IMR-90 (cell line): ENCODE results near the gene PHACTR3. TPM values are rescaled to one million over a fixed set of nuclear protein-coding genes. Genes with fewer than 3 reads are reported as not detected.
A peak's percentile ranks its signal among the peaks of the same experiment; 100 is the strongest.

ENCODE experiments used
- ATAC-seq: fragments of 200-7000 bp; cut with Tn5 transposase; 2 replicates; pipeline ENCODE4 v1.9.1; 2020; ENCODE audit warnings: low read depth, mild to moderate bottlenecking, moderate library complexity
- BruUV-seq: library from RNA; stranded (reverse); fragments of 400-500 nt; replicated peaks from 2 replicates; lab custom pipeline; 2021; lab: Mats Ljungman, UMichigan
- CTCF ChIA-PET: fragments of 300-600 bp; formaldehyde crosslinking; extraction: SDS; loops from one replicate; lab custom pipeline; 2021; ENCODE audit warnings: antibody characterized with exemption; lab: Yijun Ruan, JAX
- POLR2A ChIA-PET: fragments of 300-600 bp; sonication (Branson Sonifier 250); formaldehyde crosslinking; loops from one replicate; lab custom pipeline; 2022; ENCODE audit warnings: antibody characterized with exemption; ENCODE audit not compliant: unreplicated experiment; lab: Charles Lee
- DNase-seq: peaks from one replicate; pipeline ENCODE4 v3.0.0; 2013
- H2AFZ ChIP-seq: replicated peaks from 2 replicates; pipeline ENCODE3; 2013; ENCODE audit warnings: low read length, mild to moderate bottlenecking; ENCODE audit not compliant: poor library complexity
- H2AK5ac ChIP-seq: 2 replicates; pipeline ENCODE4 v1.6.1; 2013; ENCODE audit warnings: low read depth, low read length, inconsistent platforms
- H2AK9ac ChIP-seq: replicated peaks from 2 replicates; pipeline ENCODE3; 2013; ENCODE audit warnings: mild to moderate bottlenecking, low read depth, low read length, moderate library complexity; ENCODE audit not compliant: poor library complexity
- H2BK120ac ChIP-seq: 2 replicates; pipeline ENCODE4 v1.6.1; 2013; ENCODE audit warnings: low read depth, low read length, inconsistent platforms
- H2BK15ac ChIP-seq: 3 replicates; pipeline ENCODE4 v1.6.1; 2013; ENCODE audit warnings: low read depth, low read length, inconsistent platforms
- H2BK20ac ChIP-seq: 2 replicates; pipeline ENCODE4 v1.6.1; 2013; ENCODE audit warnings: low read depth, mild to moderate bottlenecking, inconsistent platforms, low read length, moderate library complexity
- H2BK5ac ChIP-seq: 2 replicates; pipeline ENCODE4 v1.6.1; 2013; ENCODE audit warnings: mild to moderate bottlenecking, low read depth, low read length, inconsistent platforms; ENCODE audit not compliant: poor library complexity, severe bottlenecking
- H3K14ac ChIP-seq: replicated peaks from 2 replicates; pipeline ENCODE4 v1.6.1; 2013; ENCODE audit warnings: low read depth, low read length, inconsistent platforms
- H3K18ac ChIP-seq: 2 replicates; pipeline ENCODE4 v1.6.1; 2013; ENCODE audit warnings: low read depth, low read length, control low read depth
- H3K23ac ChIP-seq: 2 replicates; pipeline ENCODE4 v1.6.1; 2013; ENCODE audit warnings: low read depth, low read length, inconsistent platforms
- H3K27ac ChIP-seq: 2 replicates; pipeline ENCODE4 v1.5.1; 2013; ENCODE audit warnings: mild to moderate bottlenecking, control low read depth, low read length; ENCODE audit not compliant: insufficient read depth
- H3K27me3 ChIP-seq: 2 replicates; pipeline ENCODE4 v1.6.1; 2013; ENCODE audit warnings: low read length; ENCODE audit not compliant: control insufficient read depth, insufficient read depth
- H3K36me3 ChIP-seq: 2 replicates; pipeline ENCODE4 v1.6.1; 2013; ENCODE audit warnings: low read length, mixed read lengths; ENCODE audit not compliant: control insufficient read depth, insufficient read depth
- H3K4ac ChIP-seq: 2 replicates; pipeline ENCODE4 v1.6.1; 2013; ENCODE audit warnings: low read depth, low read length, inconsistent platforms
- H3K4me1 ChIP-seq: 2 replicates; pipeline ENCODE4 v1.6.1; 2013; ENCODE audit warnings: low read length, mixed read lengths; ENCODE audit not compliant: control insufficient read depth, insufficient read depth
- H3K4me2 ChIP-seq: 2 replicates; pipeline ENCODE4 v1.6.1; 2013; ENCODE audit warnings: low read depth, mild to moderate bottlenecking, control low read depth, low read length, moderate library complexity
- H3K4me3 ChIP-seq: 2 replicates; pipeline ENCODE4 v1.5.1; 2013; ENCODE audit warnings: low read depth, mild to moderate bottlenecking, control low read depth, low read length, moderate library complexity; ENCODE audit not compliant: insufficient read depth
- H3K56ac ChIP-seq: 2 replicates; pipeline ENCODE4 v1.6.1; 2013; ENCODE audit warnings: low read length, inconsistent platforms; ENCODE audit not compliant: insufficient read depth; ENCODE audit errors: extremely low read depth
- H3K79me1 ChIP-seq, 2 experiments: 2 replicates each; pipeline ENCODE4 v1.6.1; 2013; ENCODE audit warnings: low read length in 2 of 2, inconsistent platforms in 1 of 2, low read depth in 1 of 2
- H3K9ac ChIP-seq: 2 replicates; pipeline ENCODE4 v1.6.1; 2013; ENCODE audit warnings: low read depth, low read length, control low read depth
- H3K9me1 ChIP-seq: 2 replicates; pipeline ENCODE4 v1.6.1; 2013; ENCODE audit warnings: low read length, inconsistent platforms; ENCODE audit not compliant: insufficient read depth
- H3K9me3 ChIP-seq: 2 replicates; pipeline ENCODE4 v1.6.1; 2013; ENCODE audit warnings: low read length; ENCODE audit not compliant: control insufficient read depth, insufficient read depth
- H4K20me1 ChIP-seq: 2 replicates; pipeline ENCODE4 v1.6.1; 2013; ENCODE audit warnings: low read length, inconsistent platforms; ENCODE audit not compliant: insufficient read depth
- H4K5ac ChIP-seq: 2 replicates; pipeline ENCODE4 v1.6.1; 2013; ENCODE audit warnings: mild to moderate bottlenecking, low read depth, low read length, control low read depth
- H4K8ac ChIP-seq, 2 experiments: 2 replicates each; pipeline ENCODE4 v1.6.1; 2013; ENCODE audit warnings: low read depth in 2 of 2, low read length in 2 of 2, control low read depth in 1 of 2, inconsistent platforms in 1 of 2
- H4K91ac ChIP-seq: 2 replicates; pipeline ENCODE4 v1.6.1; 2013; ENCODE audit warnings: low read depth, low read length, inconsistent platforms; ENCODE audit not compliant: insufficient read depth
- BHLHE40 ChIP-seq: fragments of 150-350 bp; IDR thresholded peaks from 2 replicates; pipeline ENCODE4 v1.6.1; 2016; ENCODE audit warnings: mild to moderate bottlenecking, low read depth, low read length
- CEBPB ChIP-seq: IDR thresholded peaks from 2 replicates; pipeline ENCODE4 v1.6.1; 2012; ENCODE audit warnings: low read depth, low read length, improper control_type of control experiment
- CTCF ChIP-seq: conservative IDR thresholded peaks from 2 replicates; pipeline ENCODE4 v1.5.1; 2012; ENCODE audit warnings: mild to moderate bottlenecking, low read depth, low read length, improper control_type of control experiment
- FOS ChIP-seq: fragments of 150-350 bp; IDR thresholded peaks from 2 replicates; pipeline ENCODE4 v1.6.1; 2016; ENCODE audit warnings: low read depth, low read length
- MAFK ChIP-seq: IDR thresholded peaks from 2 replicates; pipeline ENCODE4 v1.6.1; 2012; ENCODE audit warnings: low read depth, low read length, improper control_type of control experiment
- MAZ ChIP-seq: IDR thresholded peaks from 2 replicates; pipeline ENCODE4 v1.6.1; 2012; ENCODE audit warnings: low read depth, mild to moderate bottlenecking, low read length, improper control_type of control experiment, moderate library complexity, borderline replicate concordance
- MXI1 ChIP-seq: IDR thresholded peaks from 2 replicates; pipeline ENCODE4 v1.6.1; 2012; ENCODE audit warnings: low read depth, mild to moderate bottlenecking, low read length, moderate library complexity, borderline replicate concordance
- POLR2A ChIP-seq: IDR thresholded peaks from 2 replicates; pipeline ENCODE4 v1.6.1; 2012; ENCODE audit warnings: mild to moderate bottlenecking, low read depth, low read length
- RAD21 ChIP-seq: IDR thresholded peaks from 2 replicates; pipeline ENCODE4 v1.6.1; 2012; ENCODE audit warnings: low read length, improper control_type of control experiment
- RCOR1 ChIP-seq: IDR thresholded peaks from 2 replicates; pipeline ENCODE4 v1.6.1; 2012; ENCODE audit warnings: mild to moderate bottlenecking, low read length, improper control_type of control experiment; ENCODE audit not compliant: insufficient replicate concordance
- RFX5 ChIP-seq: IDR thresholded peaks from 2 replicates; pipeline ENCODE4 v1.8.0; 2012; ENCODE audit warnings: low read depth, mild to moderate bottlenecking, low read length, moderate library complexity
- USF2 ChIP-seq: fragments of 150-350 bp; IDR thresholded peaks from 2 replicates; pipeline ENCODE4 v1.6.1; 2017; ENCODE audit warnings: mild to moderate bottlenecking, antibody characterized with exemption, low read length, low read depth
- WGBS, 2 experiments: methylation state at CpG; one replicate each; pipeline versions ENCODE4 v1.1.5 to v1.1.7; 2013; ENCODE audit warnings: missing lambda C conversion rate in 2 of 2; ENCODE audit not compliant: insufficient read length in 1 of 2; ENCODE audit errors: extremely low coverage in 2 of 2; 5-methylcytosine and 5-hydroxymethylcytosine counted together
- dilution Hi-C: fragments of 300-500 bp; cut with HindIII; formaldehyde crosslinking; loops from one replicate; pipeline ENCODE4 v1.14.3; 2018; ENCODE audit warnings: low sequenced_read_pairs; ENCODE audit not compliant: unreplicated experiment
- in situ Hi-C: fragments of 300-500 bp; cut with MboI; formaldehyde crosslinking; loops from 3 replicates; pipeline ENCODE4 v1.14.3; 2019; ENCODE audit warnings: low sequenced_read_pairs, inconsistent platforms, mixed read lengths
- intact Hi-C: fragments of 100-400 bp; cut with micrococcal nuclease; formaldehyde crosslinking; loops from 2 replicates; pipeline ENCODE4 v1.10.0; 2022
- polyA plus RNA-seq, 3 experiments: library from polyadenylated mRNA; depleted of rRNA; stranded (reverse); fragments of >200 nt; gene quantifications; 2 replicates each; pipeline ENCODE4 v1.2.3, GENCODE V29; 2012; ENCODE audit warnings: low replicate concordance in 1 of 3
- total RNA-seq: library from RNA; depleted of rRNA; stranded (reverse); fragments of >200 nt; gene quantifications from 2 replicates; pipeline ENCODE4 v1.2.3, GENCODE V29; 2012

PHACTR3 gene
- total and polyA plus RNA-seq, 2 of the 4 experiments (the other 2 are of a cell fraction), result not detected

- peaks cover 3% of the 10 kb centered on the region; the same call in 1 of the 2 replicates for H3K9me3 ChIP-seq
- no peak overlapping the region for H3K4me2 ChIP-seq
- no peaks in the 10 kb centered on the region; the same call in 1 of the 2 replicates for H3K27me3 ChIP-seq
- intact Hi-C loops, result no loop called here
- no peak overlapping the region for H3K4me3 ChIP-seq
- H3K9me1 ChIP-seq, result no peaks in the 10 kb centered on the region
- DNase-seq (no peak), ATAC-seq (no peak)
- H2AFZ ChIP-seq, result peak overlapping the region; percentile 14
- H4K8ac ChIP-seq, result no peak overlapping the region
- no peak overlapping the region for H3K27ac ChIP-seq
- no peaks in the 10 kb centered on the region for H4K20me1 ChIP-seq
- H3K9ac ChIP-seq, result no peak overlapping the region
- no peak overlapping the region for H4K91ac ChIP-seq
- no peak overlapping the region for H2BK5ac ChIP-seq
- POLR2A ChIA-PET, result no interaction called here
- CTCF ChIA-PET, result interaction anchor here (0.6 kb wide), 2 partner anchors 13 to 960 kb away, joined by 3 to 5 read pairs; no protein-coding TSS in a partner anchor
- H2AK9ac ChIP-seq, result no peak overlapping the region
- H3K4ac ChIP-seq, result no peak overlapping the region
- no peaks in the 10 kb centered on the region for H3K36me3 ChIP-seq
- no peak overlapping the region for H3K23ac ChIP-seq
- no peak overlapping the region for H2AK5ac ChIP-seq
- WGBS, 2 experiments, result 67% methylated on average over 8 of the region's 15 CpGs; no CpG with 5 or more reads in 1 of the 2 experiments
- dilution Hi-C loops, result no loop called here
- H2BK20ac ChIP-seq, result no peak overlapping the region
- no peaks in the 10 kb centered on the region for H3K4me1 ChIP-seq
- no peak overlapping the region for H3K18ac ChIP-seq
- H3K79me1 ChIP-seq, result no peaks in the 10 kb centered on the region
- BruUV-seq, result no TSS peak
- H3K56ac ChIP-seq, result no peak overlapping the region
- no peak overlapping the region for H2BK120ac ChIP-seq
- no peak overlapping the region for H2BK15ac ChIP-seq
- no peak overlapping the region for H4K5ac ChIP-seq
- no peak overlapping the region for H3K14ac ChIP-seq
- TF ChIP-seq CEBPB (no peak), POLR2A (no peak), CTCF (no peak), FOS (no peak), USF2 (no peak), BHLHE40 (no peak), RAD21 (no peak), MAFK (no peak), RFX5 (no peak), MAZ (no peak), MXI1 (no peak), RCOR1 (no peak)
- in situ Hi-C loops, result no loop called here
These were observed 224.0 kb downstream of the PHACTR3 start for GRCh38 chr20:59828125-59829053.
